Measurements from ENCODE around the gene OLA1. TPM values are rescaled to one million over a fixed set of nuclear protein-coding genes. Genes with fewer than 3 reads are reported as not detected.

OLA1 gene
- total RNA-seq, 2 donors from 2014 or later = 75.6 to 92.8 TPM

DNA sequence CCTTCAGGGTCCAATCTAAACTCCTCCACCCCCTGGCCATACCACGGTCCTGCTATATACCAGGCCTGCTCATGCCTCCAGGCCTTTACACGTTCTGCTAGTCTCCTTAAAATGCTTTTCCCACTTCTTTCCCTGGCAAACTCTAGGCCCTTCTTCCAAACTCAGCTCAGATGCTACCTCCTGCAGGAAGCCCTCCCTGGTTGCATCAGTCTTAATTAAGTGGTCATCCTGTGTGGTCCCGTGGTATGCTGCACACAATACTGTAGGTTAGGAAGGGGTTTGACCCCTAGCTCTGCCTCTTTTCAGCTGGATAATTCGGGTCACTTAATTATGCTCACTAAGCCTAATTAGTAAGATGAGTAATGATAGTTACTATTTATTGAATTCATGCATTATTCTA is 197.3 kb downstream of the OLA1 start:
- Histone ChIP-seq H3K9me3 (no peaks in the 10 kb centered on the region), H3K4me3 (no peak overlapping the region), H3K4me1 (peaks cover 7% of the 10 kb centered on the region), H3K27ac (no peak overlapping the region), H3K27me3 (no peaks in the 10 kb centered on the region), H3K36me3 (no peaks in the 10 kb centered on the region), H3K9ac (ENCODE audit: low read depth in 2 of 2, low read length in 2 of 2) (no peak overlapping the region)
- no peak for DNase-seq
- no peak for TF ChIP-seq CTCF (IDR thresholded peaks at IDR 0.05)
- intact Hi-C loops (cut with DNase I) = no loop called here

GRCh38 chr2:174049895-174050294 is 198.4 kb downstream of the OLA1 start:
- Histone ChIP-seq H3K9ac (ENCODE audit: low read depth in 2 of 2, low read length in 2 of 2) (no peak overlapping the region), H3K9me3 (no peaks in the 10 kb centered on the region), H3K27ac (no peak overlapping the region), H3K36me3 (no peaks in the 10 kb centered on the region), H3K27me3 (no peaks in the 10 kb centered on the region), H3K4me3 (no peak overlapping the region), H3K4me1 (peaks cover 7% of the 10 kb centered on the region)
- intact Hi-C loops (cut with DNase I) = loop anchor here (10.0 kb wide), 1 partner anchor 165 kb away; no protein-coding TSS in a partner anchor
- TF ChIP-seq CTCF (IDR thresholded peaks at IDR 0.05) = no peak
- DNase-seq = no peak

GRCh38 chr2:174048243-174048642 is 200.1 kb downstream of the OLA1 start:
- H3K36me3 ChIP-seq = no peaks in the 10 kb centered on the region
- H3K4me3 ChIP-seq = no peak overlapping the region
- intact Hi-C loops (cut with DNase I) = loop anchor here (10.0 kb wide), 1 partner anchor 163 kb away; no protein-coding TSS in a partner anchor
- no peaks in the 10 kb centered on the region for H3K27me3 ChIP-seq
- no peak for DNase-seq
- peaks cover 7% of the 10 kb centered on the region for H3K4me1 ChIP-seq
- H3K27ac ChIP-seq = no peak overlapping the region
- H3K9me3 ChIP-seq = no peaks in the 10 kb centered on the region
- no peak for TF ChIP-seq CTCF (IDR thresholded peaks at IDR 0.05)
- H3K9ac ChIP-seq (ENCODE audit: low read depth in 2 of 2, low read length in 2 of 2) = no peak overlapping the region

GRCh38 chr2:174047746-174048145 is 200.6 kb downstream of the OLA1 start:
- Histone ChIP-seq H3K36me3 (no peaks in the 10 kb centered on the region), H3K4me3 (no peak overlapping the region), H3K9ac (ENCODE audit: low read depth in 2 of 2, low read length in 2 of 2) (no peak overlapping the region), H3K27ac (no peak overlapping the region), H3K4me1 (peaks cover 7% of the 10 kb centered on the region), H3K9me3 (no peaks in the 10 kb centered on the region), H3K27me3 (no peaks in the 10 kb centered on the region)
- no peak for DNase-seq
- intact Hi-C loops (cut with DNase I) = loop anchor here (10.0 kb wide), 1 partner anchor 163 kb away; no protein-coding TSS in a partner anchor
- TF ChIP-seq CTCF (IDR thresholded peaks at IDR 0.05) = no peak

GRCh38 chr2:174046172-174046571 is 202.2 kb downstream of the OLA1 start:
- TF ChIP-seq CTCF (IDR thresholded peaks at IDR 0.05) = no peak
- Histone ChIP-seq H3K4me3 (no peak overlapping the region), H3K9me3 (no peaks in the 10 kb centered on the region), H3K4me1 (no peaks in the 10 kb centered on the region), H3K27me3 (no peaks in the 10 kb centered on the region), H3K27ac (no peak overlapping the region), H3K36me3 (no peaks in the 10 kb centered on the region), H3K9ac (ENCODE audit: low read depth in 2 of 2, low read length in 2 of 2) (no peak overlapping the region)
- DNase-seq = no peak
- intact Hi-C loops (cut with DNase I) = loop anchor here (10.0 kb wide), 1 partner anchor 161 kb away; no protein-coding TSS in a partner anchor
